GM12874 (cell line): ENCODE data around the gene TRIM15.

Source experiments
- TF ChIP-seq, protein P1 (sequence below): IDR thresholded peaks from 2 replicates; pipeline ENCODE4 v1.5.1; 2011; ENCODE audit warnings: low read depth, mild to moderate bottlenecking, control low read depth, low read length, moderate library complexity; ENCODE audit not compliant: insufficient read depth

Gene TRIM15

GRCh38 chr6:30184417-30185031, 21.2 kb downstream of the TRIM15 start:
- TF ChIP-seq, protein P1, sequence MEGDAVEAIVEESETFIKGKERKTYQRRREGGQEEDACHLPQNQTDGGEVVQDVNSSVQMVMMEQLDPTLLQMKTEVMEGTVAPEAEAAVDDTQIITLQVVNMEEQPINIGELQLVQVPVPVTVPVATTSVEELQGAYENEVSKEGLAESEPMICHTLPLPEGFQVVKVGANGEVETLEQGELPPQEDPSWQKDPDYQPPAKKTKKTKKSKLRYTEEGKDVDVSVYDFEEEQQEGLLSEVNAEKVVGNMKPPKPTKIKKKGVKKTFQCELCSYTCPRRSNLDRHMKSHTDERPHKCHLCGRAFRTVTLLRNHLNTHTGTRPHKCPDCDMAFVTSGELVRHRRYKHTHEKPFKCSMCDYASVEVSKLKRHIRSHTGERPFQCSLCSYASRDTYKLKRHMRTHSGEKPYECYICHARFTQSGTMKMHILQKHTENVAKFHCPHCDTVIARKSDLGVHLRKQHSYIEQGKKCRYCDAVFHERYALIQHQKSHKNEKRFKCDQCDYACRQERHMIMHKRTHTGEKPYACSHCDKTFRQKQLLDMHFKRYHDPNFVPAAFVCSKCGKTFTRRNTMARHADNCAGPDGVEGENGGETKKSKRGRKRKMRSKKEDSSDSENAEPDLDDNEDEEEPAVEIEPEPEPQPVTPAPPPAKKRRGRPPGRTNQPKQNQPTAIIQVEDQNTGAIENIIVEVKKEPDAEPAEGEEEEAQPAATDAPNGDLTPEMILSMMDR: no peak

- TF ChIP-seq, protein P1: no peak
Measured at GRCh38 chr6:30185846-30186484, 22.6 kb downstream of the TRIM15 start.

DNA sequence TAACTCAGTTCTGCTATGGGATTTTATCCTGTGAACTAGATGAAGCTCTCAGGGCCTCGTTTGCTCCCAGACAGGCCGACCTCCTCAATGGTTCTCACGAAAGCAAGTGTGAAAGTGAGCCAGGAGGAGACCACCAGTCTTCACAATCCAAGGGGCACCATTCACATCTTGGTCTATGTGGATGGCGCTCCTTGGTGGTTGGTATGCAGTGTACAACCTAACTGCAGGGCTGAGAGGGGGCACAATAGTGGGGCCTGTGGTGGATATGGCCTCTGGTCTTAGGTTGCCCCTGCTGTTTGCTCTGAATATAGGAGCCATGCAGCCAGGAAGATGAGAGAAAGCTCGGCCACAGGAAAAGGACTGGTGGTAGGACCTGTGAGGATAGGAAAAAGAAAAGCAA, 25.2 kb downstream of the TRIM15 start:
- TF ChIP-seq, protein P1: no peak

GRCh38 chr6:30192076-30192475, 28.7 kb downstream of the TRIM15 start:
- TF ChIP-seq, protein P1: no peak

GRCh38 chr6:30194797-30195690, 31.7 kb downstream of the TRIM15 start:
- TF ChIP-seq, protein P1: no peak

DNA sequence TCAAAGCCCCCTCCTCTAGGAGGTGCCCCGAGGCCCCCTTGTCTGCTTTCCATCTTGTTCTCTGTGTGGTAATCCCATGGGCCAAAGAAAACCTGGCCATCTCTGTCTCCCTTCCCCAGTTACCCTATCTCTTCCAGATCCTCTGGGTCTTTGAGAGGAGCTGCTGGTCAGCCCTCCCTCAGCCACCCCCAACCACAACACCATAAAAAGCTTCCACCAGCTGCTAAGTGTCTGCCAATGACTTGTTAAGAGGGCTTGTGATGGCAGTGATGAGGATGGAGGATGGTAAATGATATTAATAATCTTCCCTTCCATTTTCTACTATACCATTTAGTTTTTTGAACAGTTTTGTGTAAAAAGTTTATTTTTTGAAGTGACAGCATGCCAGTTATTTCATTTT, 32.6 kb downstream of the TRIM15 start:
- TF ChIP-seq, protein P1: no peak

- TF ChIP-seq, protein P1: no peak
Measured at GRCh38 chr6:30196376-30196775, 33.0 kb downstream of the TRIM15 start.
